ENCODE data around the gene CNTN4. TPM values are rescaled to one million over a fixed set of nuclear protein-coding genes. Genes with fewer than 3 reads are reported as not detected.

The CNTN4 gene
- total and polyA plus RNA-seq, 2 of the 8 experiments (the other 6 are each of a cell fraction or from before 2014, with no cell fraction given) = 0.41 to 2.2 TPM

GRCh38 chr3:2362122-2362521 lies 263.5 kb downstream of the CNTN4 start (continued):
- TF ChIP-seq KDM5A (IDR thresholded peaks at IDR 0.05; ENCODE audit: low read length) (no peak), YY1 (IDR thresholded peaks at IDR 0.05; ENCODE audit: low read depth, low read length) (no peak), NRF1 (IDR thresholded peaks at IDR 0.05; ENCODE audit: low read depth, low read length) (no peak), GTF2F1 (IDR thresholded peaks at IDR 0.05; ENCODE audit: borderline replicate concordance, low read depth, low read length) (no peak), POLR2A (IDR thresholded peaks at IDR 0.05; ENCODE audit: control extremely low read depth in 1 of 2, low read depth in 2 of 2, low read length in 2 of 2) (no peak)
